GM23338 (cell line): ENCODE results near the gene IRF5. TPM values are rescaled to one million over a fixed set of nuclear protein-coding genes. Genes with fewer than 3 reads are reported as not detected.
A peak's percentile ranks its signal among the peaks of the same experiment; 100 is the strongest.

ENCODE experiments used
- ATAC-seq: fragments of 200-7000 bp; cut with Tn5 transposase; 3 replicates; pipeline ENCODE4 v1.9.1; 2020
- DNase-seq: peaks from one replicate; pipeline ENCODE4 v3.0.0-alpha.2; 2015; ENCODE audit warnings: low spot score
- H2AFZ ChIP-seq: fragments of 200-600 bp; sonication (generic); 2 replicates; pipeline ENCODE4 v1.8.0; 2016; ENCODE audit warnings: antibody characterized with exemption, mild to moderate bottlenecking, moderate library complexity
- H3F3A ChIP-seq: fragments of 200-600 bp; sonication (generic); replicated peaks from 2 replicates; pipeline ENCODE4 v1.8.0; 2017; ENCODE audit warnings: antibody characterized with exemption, mixed run types, low read depth
- H3K27ac ChIP-seq: fragments of 200-600 bp; sonication (generic); 2 replicates; pipeline ENCODE4 v1.6.1; 2016; ENCODE audit warnings: low read depth
- H3K27me3 ChIP-seq: fragments of 200-600 bp; sonication (generic); 2 replicates; pipeline ENCODE4 v1.8.0; 2016; ENCODE audit warnings: mild to moderate bottlenecking, mixed run types, moderate library complexity; ENCODE audit not compliant: insufficient read depth
- H3K36me3 ChIP-seq: fragments of 200-600 bp; sonication (generic); 2 replicates; pipeline ENCODE4 v1.8.0; 2016; ENCODE audit warnings: mild to moderate bottlenecking; ENCODE audit not compliant: insufficient read depth
- H3K4me1 ChIP-seq: fragments of 200-600 bp; sonication (generic); 2 replicates; pipeline ENCODE4 v1.8.0; 2016; ENCODE audit warnings: mild to moderate bottlenecking, moderate library complexity; ENCODE audit not compliant: insufficient read depth
- H3K4me2 ChIP-seq: fragments of 200-600 bp; sonication (generic); 2 replicates; pipeline ENCODE4 v1.7.1; 2017; ENCODE audit warnings: mixed run types
- H3K4me3 ChIP-seq: fragments of 200-600 bp; sonication (generic); 2 replicates; pipeline ENCODE4 v1.6.1; 2016; ENCODE audit warnings: mixed run types
- H3K79me2 ChIP-seq: fragments of 200-600 bp; sonication (generic); replicated peaks from 2 replicates; pipeline ENCODE4 v1.8.0; 2017; ENCODE audit warnings: mild to moderate bottlenecking; ENCODE audit not compliant: insufficient read depth
- H3K9me2 ChIP-seq: fragments of 200-600 bp; sonication (generic); 2 replicates; pipeline ENCODE4 v1.8.0; 2017; ENCODE audit not compliant: insufficient read depth
- H4K20me1 ChIP-seq: fragments of 200-600 bp; sonication (generic); replicated peaks from 2 replicates; pipeline ENCODE4 v1.8.0; 2017; ENCODE audit warnings: mild to moderate bottlenecking; ENCODE audit not compliant: insufficient read depth
- H3K27ac Mint-ChIP-seq: 2 replicates; pipeline ENCODE4 v1.8.0; 2020; ENCODE audit warnings: inconsistent platforms, mild to moderate bottlenecking, moderate library complexity, mixed read lengths
- H3K27me3 Mint-ChIP-seq: 3 replicates; pipeline ENCODE4 v1.8.0; 2022; ENCODE audit warnings: low read depth, mild to moderate bottlenecking, moderate library complexity, mixed read lengths, inconsistent platforms; ENCODE audit not compliant: insufficient read depth, poor library complexity
- H3K36me3 Mint-ChIP-seq: 3 replicates; pipeline ENCODE4 v1.8.0; 2021; ENCODE audit warnings: low read depth, mild to moderate bottlenecking, inconsistent platforms, moderate library complexity, mixed read lengths
- H3K4me1 Mint-ChIP-seq: 3 replicates; pipeline ENCODE4 v1.8.0; 2020; ENCODE audit warnings: mild to moderate bottlenecking, inconsistent platforms, mixed read lengths
- H3K4me3 Mint-ChIP-seq: 3 replicates; pipeline ENCODE4 v1.8.0; 2021; ENCODE audit warnings: moderate library complexity, mild to moderate bottlenecking, inconsistent platforms, mixed read lengths
- H3K9me3 Mint-ChIP-seq: 3 replicates; pipeline ENCODE4 v1.8.0; 2020; ENCODE audit warnings: moderate library complexity, mild to moderate bottlenecking, inconsistent platforms, mixed read lengths
- EZH2 ChIP-seq: fragments of 200-600 bp; sonication (generic); IDR thresholded peaks from one replicate; pipeline ENCODE4 v1.8.0; 2017; ENCODE audit warnings: antibody characterized with exemption, mild to moderate bottlenecking, low read depth; ENCODE audit not compliant: unreplicated experiment
- EZH2phosphoT487 ChIP-seq: fragments of 200-600 bp; sonication (generic); IDR thresholded peaks from one replicate; pipeline ENCODE4 v1.8.1; 2018; ENCODE audit warnings: antibody characterized with exemption; ENCODE audit not compliant: unreplicated experiment
- JUNB ChIP-seq: IDR thresholded peaks from one replicate; pipeline ENCODE4 v1.6.1; 2016; ENCODE audit warnings: antibody characterized with exemption; ENCODE audit not compliant: unreplicated experiment
- POLR2AphosphoS5 ChIP-seq: IDR thresholded peaks from 2 replicates; pipeline ENCODE4 v1.6.1; 2016; ENCODE audit warnings: antibody characterized with exemption, low read depth
- ZNF114 ChIP-seq: fragments of 250-450 bp; sonication (Bioruptor Pico); IDR thresholded peaks from 2 replicates; pipeline ENCODE4 v1.5.0; 2020; ENCODE audit warnings: mild to moderate bottlenecking, moderate library complexity
- ZNF462 ChIP-seq: fragments of 250-450 bp; sonication (Bioruptor Pico); IDR thresholded peaks from 2 replicates; pipeline ENCODE4 v1.5.0; 2020; ENCODE audit warnings: mild to moderate bottlenecking, moderate library complexity
- polyA plus RNA-seq: library from polyadenylated mRNA; unstranded; fragments of >200 nt; fragmentation: Nextera tagmentation; extraction: Ambion mirVana; gene quantifications from 2 replicates; pipeline ENCODE4 v1.2.1, GENCODE V29; 2016
- total RNA-seq: library from RNA; depleted of rRNA; stranded (reverse); fragments of >200 nt; shearing (Covaris generic); gene quantifications from 2 replicates; pipeline ENCODE4 v1.2.3, GENCODE V29; 2014
- TF ChIP-seq, protein P1 (sequence below): IDR thresholded peaks from 2 replicates; pipeline ENCODE4 v1.6.1; 2016; ENCODE audit warnings: antibody characterized with exemption

Gene IRF5
- total and polyA plus RNA-seq, 2 experiments from 2014 or later: 0.37 to 3.7 TPM

DNA sequence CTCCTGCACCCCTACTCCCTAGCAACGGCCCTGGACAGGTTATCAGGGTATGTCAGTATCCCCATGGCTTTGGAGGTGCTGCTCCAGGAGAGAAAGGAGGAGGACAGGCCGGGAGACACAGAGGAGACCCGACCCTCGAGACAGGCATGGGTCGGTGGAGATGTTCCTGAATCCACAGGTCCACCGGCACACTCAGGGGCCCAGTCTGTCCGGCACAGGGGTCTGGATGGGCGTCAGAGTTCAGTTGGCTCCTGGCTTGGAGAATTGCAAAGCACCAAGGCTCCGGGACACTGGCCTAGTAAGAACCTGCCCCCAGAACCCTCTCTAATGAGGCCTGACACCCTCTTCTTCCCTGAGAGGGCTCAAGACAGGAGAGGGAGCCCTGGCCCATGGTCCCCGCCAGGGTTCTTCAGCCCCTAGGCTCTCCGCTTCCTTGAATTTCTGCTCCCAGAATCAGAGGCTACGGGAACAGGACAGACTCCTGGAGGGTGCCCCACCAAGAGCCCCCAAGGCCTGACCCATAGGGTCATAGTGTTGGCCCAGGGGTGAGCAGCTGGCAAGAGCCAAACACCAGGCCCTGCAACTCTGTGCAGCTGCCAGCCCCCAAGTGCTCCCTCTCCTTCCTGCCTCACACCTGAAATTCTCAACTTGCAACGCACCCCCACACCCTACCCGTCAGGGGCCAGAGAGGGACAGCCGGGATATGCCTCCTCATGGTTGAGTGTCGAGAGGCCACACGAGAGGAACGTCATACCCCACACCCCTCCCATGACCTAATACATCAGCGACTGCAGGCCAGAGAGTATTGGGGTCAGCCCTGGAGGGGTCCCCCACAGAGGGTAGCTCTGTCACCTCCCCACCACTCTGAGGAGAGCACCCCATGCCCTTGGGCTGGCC is 5.5 kb upstream of the IRF5 start:
- Histone ChIP-seq H3K4me2 (no peak overlapping the region), H3K36me3 (no peaks in the 10 kb centered on the region), H3K27me3 (peaks cover 23% of the 10 kb centered on the region), H3K79me2 (no peaks in the 10 kb centered on the region), H2AFZ (no peak overlapping the region), H3K4me3 (no peak overlapping the region), H3K27ac (no peak overlapping the region), H3K4me1 (no peaks in the 10 kb centered on the region), H4K20me1 (peaks cover 4% of the 10 kb centered on the region; the same call in 1 of the 2 replicates), H3K9me2 (no peaks in the 10 kb centered on the region), H3F3A (0 out of 2 replicates have a peak, but pooled peaks cover 4% of the 10 kb centered on the region)
- Mint-ChIP-seq H3K9me3 (no peaks in the 10 kb centered on the region; the same call in 2 of the 3 replicates), H3K36me3 (no peaks in the 10 kb centered on the region; the same call in 2 of the 3 replicates), H3K4me1 (peaks cover 3% of the 10 kb centered on the region), H3K4me3 (no peak overlapping the region), H3K27ac (no peak overlapping the region), H3K27me3 (peaks cover 27% of the 10 kb centered on the region)
- no peak for DNase-seq
- ATAC-seq: no peak
- TF ChIP-seq ZNF114 (CRISPR knock-in tag): no peak
- TF ChIP-seq JUNB: no peak
- TF ChIP-seq EZH2phosphoT487: no peak

GRCh38 chr7:128932862-128933179 is 4.9 kb upstream of the IRF5 start:
- ATAC-seq (no peak), DNase-seq (no peak)
- Mint-ChIP-seq H3K36me3 (no peaks in the 10 kb centered on the region; the same call in 2 of the 3 replicates), H3K9me3 (no peaks in the 10 kb centered on the region; the same call in 2 of the 3 replicates), H3K27ac (no peak overlapping the region), H3K4me1 (peaks cover 3% of the 10 kb centered on the region), H3K4me3 (no peak overlapping the region), H3K27me3 (peaks cover 32% of the 10 kb centered on the region)
- Histone ChIP-seq H2AFZ (peak overlapping the region; percentile 88), H3K27me3 (peaks cover 29% of the 10 kb centered on the region), H3K27ac (no peak overlapping the region), H3F3A (0 out of 2 replicates have a peak, but pooled peaks cover 5% of the 10 kb centered on the region), H4K20me1 (peaks cover 4% of the 10 kb centered on the region; the same call in 1 of the 2 replicates), H3K9me2 (no peaks in the 10 kb centered on the region), H3K4me3 (no peak overlapping the region), H3K36me3 (no peaks in the 10 kb centered on the region), H3K4me1 (no peaks in the 10 kb centered on the region), H3K4me2 (no peak overlapping the region), H3K79me2 (no peaks in the 10 kb centered on the region)
- TF ChIP-seq ZNF462 (CRISPR knock-in tag) (no peak), POLR2AphosphoS5 (no peak), EZH2 (no peak)
- TF ChIP-seq, protein P1, sequence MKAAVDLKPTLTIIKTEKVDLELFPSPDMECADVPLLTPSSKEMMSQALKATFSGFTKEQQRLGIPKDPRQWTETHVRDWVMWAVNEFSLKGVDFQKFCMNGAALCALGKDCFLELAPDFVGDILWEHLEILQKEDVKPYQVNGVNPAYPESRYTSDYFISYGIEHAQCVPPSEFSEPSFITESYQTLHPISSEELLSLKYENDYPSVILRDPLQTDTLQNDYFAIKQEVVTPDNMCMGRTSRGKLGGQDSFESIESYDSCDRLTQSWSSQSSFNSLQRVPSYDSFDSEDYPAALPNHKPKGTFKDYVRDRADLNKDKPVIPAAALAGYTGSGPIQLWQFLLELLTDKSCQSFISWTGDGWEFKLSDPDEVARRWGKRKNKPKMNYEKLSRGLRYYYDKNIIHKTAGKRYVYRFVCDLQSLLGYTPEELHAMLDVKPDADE: no peak
